ENCODE results near the gene NAB1.

The NAB1 gene

GRCh38 chr2:190659553-190659952 lies 10.7 kb downstream of the NAB1 start:
- Histone ChIP-seq H3K4me3 (replicated peaks; ENCODE audit: insufficient read depth, low read length) (no peak overlapping the region), H3K27ac (replicated peaks) (no peak overlapping the region), H3K27me3 (ENCODE audit: insufficient read depth, poor library complexity, severe bottlenecking) (no peaks in the 10 kb centered on the region)
- no peak for DNase-seq (ENCODE audit: low read depth in 1 of 2, low spot score in 1 of 2)
- TF ChIP-seq CTCF (IDR thresholded peaks at IDR 0.05; ENCODE audit: insufficient read depth, low read length) (no peak), REST (IDR thresholded peaks at IDR 0.05; ENCODE audit: insufficient replicate concordance, low read depth) (no peak), SPI1 (IDR thresholded peaks at IDR 0.05; ENCODE audit: borderline replicate concordance, low read depth) (no peak), GABPA (IDR thresholded peaks at IDR 0.05; ENCODE audit: low read depth) (no peak), POLR2AphosphoS5 (IDR thresholded peaks at IDR 0.05; ENCODE audit: low read depth) (no peak)

GRCh38 chr2:190662754-190663153 lies 13.9 kb downstream of the NAB1 start:
- Histone ChIP-seq H3K27ac (replicated peaks) (no peak overlapping the region), H3K27me3 (ENCODE audit: insufficient read depth, poor library complexity, severe bottlenecking) (no peaks in the 10 kb centered on the region), H3K4me3 (replicated peaks; ENCODE audit: insufficient read depth, low read length) (no peak overlapping the region)
- TF ChIP-seq GABPA (IDR thresholded peaks at IDR 0.05; ENCODE audit: low read depth) (no peak), CTCF (IDR thresholded peaks at IDR 0.05; ENCODE audit: insufficient read depth, low read length) (no peak), SPI1 (IDR thresholded peaks at IDR 0.05; ENCODE audit: borderline replicate concordance, low read depth) (no peak)
- no peak for DNase-seq (ENCODE audit: low read depth in 1 of 2, low spot score in 1 of 2)

- no peak overlapping the region for H3K4me3 ChIP-seq (replicated peaks; ENCODE audit: insufficient read depth, low read length)
- no peak overlapping the region for H3K27ac ChIP-seq (replicated peaks)
- TF ChIP-seq SPI1 (IDR thresholded peaks at IDR 0.05; ENCODE audit: borderline replicate concordance, low read depth) (no peak), CTCF (IDR thresholded peaks at IDR 0.05; ENCODE audit: insufficient read depth, low read length) (no peak), GABPA (IDR thresholded peaks at IDR 0.05; ENCODE audit: low read depth) (no peak), POLR2AphosphoS5 (IDR thresholded peaks at IDR 0.05; ENCODE audit: low read depth) (no peak), REST (IDR thresholded peaks at IDR 0.05; ENCODE audit: insufficient replicate concordance, low read depth) (no peak)
- H3K27me3 ChIP-seq (ENCODE audit: insufficient read depth, poor library complexity, severe bottlenecking), result no peaks in the 10 kb centered on the region
- DNase-seq (ENCODE audit: low read depth in 1 of 2, low spot score in 1 of 2), result no peak
Observed at GRCh38 chr2:190663348-190663747, 14.5 kb downstream of the NAB1 start.

- TF ChIP-seq SPI1 (IDR thresholded peaks at IDR 0.05; ENCODE audit: borderline replicate concordance, low read depth) (no peak), CTCF (IDR thresholded peaks at IDR 0.05; ENCODE audit: insufficient read depth, low read length) (no peak)
- DNase-seq (ENCODE audit: low read depth in 1 of 2, low spot score in 1 of 2), result no peak
- H3K27me3 ChIP-seq (ENCODE audit: insufficient read depth, poor library complexity, severe bottlenecking), result no peaks in the 10 kb centered on the region
- no peak overlapping the region for H3K27ac ChIP-seq (replicated peaks)
- no peak overlapping the region for H3K4me3 ChIP-seq (replicated peaks; ENCODE audit: insufficient read depth, low read length)
Observed at GRCh38 chr2:190663839-190664238, 15.0 kb downstream of the NAB1 start.

Data from HL-60 (cell line).